Measurements from ENCODE around the gene CEP152.

DNA sequence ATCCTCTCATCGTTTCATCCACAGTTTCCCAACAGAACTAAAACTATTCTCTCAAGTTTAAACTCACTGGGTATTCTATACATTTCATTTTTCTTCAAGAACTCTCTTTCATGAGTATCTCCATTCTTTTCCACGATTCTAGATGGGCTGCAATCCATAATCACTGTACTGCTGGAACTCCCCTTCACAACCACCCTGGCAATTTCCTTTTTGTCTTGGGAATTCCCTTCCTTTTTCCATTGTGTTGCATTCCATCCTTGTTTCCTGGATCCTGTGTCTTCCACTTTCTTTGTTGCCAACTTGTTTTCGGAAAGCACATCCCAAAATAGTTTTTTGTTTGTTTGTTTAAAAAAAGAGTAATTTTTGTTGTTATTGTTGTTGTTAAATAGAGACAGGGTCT lies 98.3 kb downstream of the CEP152 start:
- TF ChIP-seq EP300 (IDR thresholded peaks at IDR 0.05; ENCODE audit: low read depth in 2 of 2, low read length in 2 of 2) (no peak), EP300 (CRISPR knock-in tag; IDR thresholded peaks at IDR 0.05; ENCODE audit: borderline replicate concordance) (no peak), HNRNPK (IDR thresholded peaks at IDR 0.05; ENCODE audit: low read depth, low read length, poor library complexity, severe bottlenecking) (no peak), POLR2A (IDR thresholded peaks at IDR 0.05; ENCODE audit: insufficient read depth in 1 of 2, low read depth in 2 of 2, low read length in 2 of 2) (no peak), GTF2F1 (IDR thresholded peaks at IDR 0.05; ENCODE audit: low read length) (no peak), FOXJ3 (CRISPR knock-in tag; IDR thresholded peaks at IDR 0.05; ENCODE audit: borderline replicate concordance) (no peak), SRF (IDR thresholded peaks at IDR 0.05; ENCODE audit: low read depth, low read length) (no peak), ZSCAN30 (CRISPR knock-in tag; IDR thresholded peaks at IDR 0.05) (no peak), NBN (conservative IDR thresholded peaks at IDR 0.05) (no peak)
- TF ChIP-seq, protein P1, sequence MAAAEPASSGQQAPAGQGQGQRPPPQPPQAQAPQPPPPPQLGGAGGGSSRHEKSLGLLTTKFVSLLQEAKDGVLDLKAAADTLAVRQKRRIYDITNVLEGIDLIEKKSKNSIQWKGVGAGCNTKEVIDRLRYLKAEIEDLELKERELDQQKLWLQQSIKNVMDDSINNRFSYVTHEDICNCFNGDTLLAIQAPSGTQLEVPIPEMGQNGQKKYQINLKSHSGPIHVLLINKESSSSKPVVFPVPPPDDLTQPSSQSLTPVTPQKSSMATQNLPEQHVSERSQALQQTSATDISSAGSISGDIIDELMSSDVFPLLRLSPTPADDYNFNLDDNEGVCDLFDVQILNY (CRISPR knock-in tag; conservative IDR thresholded peaks at IDR 0.05), result no peak
- TF ChIP-seq, protein P2, sequence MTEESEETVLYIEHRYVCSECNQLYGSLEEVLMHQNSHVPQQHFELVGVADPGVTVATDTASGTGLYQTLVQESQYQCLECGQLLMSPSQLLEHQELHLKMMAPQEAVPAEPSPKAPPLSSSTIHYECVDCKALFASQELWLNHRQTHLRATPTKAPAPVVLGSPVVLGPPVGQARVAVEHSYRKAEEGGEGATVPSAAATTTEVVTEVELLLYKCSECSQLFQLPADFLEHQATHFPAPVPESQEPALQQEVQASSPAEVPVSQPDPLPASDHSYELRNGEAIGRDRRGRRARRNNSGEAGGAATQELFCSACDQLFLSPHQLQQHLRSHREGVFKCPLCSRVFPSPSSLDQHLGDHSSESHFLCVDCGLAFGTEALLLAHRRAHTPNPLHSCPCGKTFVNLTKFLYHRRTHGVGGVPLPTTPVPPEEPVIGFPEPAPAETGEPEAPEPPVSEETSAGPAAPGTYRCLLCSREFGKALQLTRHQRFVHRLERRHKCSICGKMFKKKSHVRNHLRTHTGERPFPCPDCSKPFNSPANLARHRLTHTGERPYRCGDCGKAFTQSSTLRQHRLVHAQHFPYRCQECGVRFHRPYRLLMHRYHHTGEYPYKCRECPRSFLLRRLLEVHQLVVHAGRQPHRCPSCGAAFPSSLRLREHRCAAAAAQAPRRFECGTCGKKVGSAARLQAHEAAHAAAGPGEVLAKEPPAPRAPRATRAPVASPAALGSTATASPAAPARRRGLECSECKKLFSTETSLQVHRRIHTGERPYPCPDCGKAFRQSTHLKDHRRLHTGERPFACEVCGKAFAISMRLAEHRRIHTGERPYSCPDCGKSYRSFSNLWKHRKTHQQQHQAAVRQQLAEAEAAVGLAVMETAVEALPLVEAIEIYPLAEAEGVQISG (CRISPR knock-in tag; IDR thresholded peaks at IDR 0.05), result no peak
- TF ChIP-seq, protein P3, sequence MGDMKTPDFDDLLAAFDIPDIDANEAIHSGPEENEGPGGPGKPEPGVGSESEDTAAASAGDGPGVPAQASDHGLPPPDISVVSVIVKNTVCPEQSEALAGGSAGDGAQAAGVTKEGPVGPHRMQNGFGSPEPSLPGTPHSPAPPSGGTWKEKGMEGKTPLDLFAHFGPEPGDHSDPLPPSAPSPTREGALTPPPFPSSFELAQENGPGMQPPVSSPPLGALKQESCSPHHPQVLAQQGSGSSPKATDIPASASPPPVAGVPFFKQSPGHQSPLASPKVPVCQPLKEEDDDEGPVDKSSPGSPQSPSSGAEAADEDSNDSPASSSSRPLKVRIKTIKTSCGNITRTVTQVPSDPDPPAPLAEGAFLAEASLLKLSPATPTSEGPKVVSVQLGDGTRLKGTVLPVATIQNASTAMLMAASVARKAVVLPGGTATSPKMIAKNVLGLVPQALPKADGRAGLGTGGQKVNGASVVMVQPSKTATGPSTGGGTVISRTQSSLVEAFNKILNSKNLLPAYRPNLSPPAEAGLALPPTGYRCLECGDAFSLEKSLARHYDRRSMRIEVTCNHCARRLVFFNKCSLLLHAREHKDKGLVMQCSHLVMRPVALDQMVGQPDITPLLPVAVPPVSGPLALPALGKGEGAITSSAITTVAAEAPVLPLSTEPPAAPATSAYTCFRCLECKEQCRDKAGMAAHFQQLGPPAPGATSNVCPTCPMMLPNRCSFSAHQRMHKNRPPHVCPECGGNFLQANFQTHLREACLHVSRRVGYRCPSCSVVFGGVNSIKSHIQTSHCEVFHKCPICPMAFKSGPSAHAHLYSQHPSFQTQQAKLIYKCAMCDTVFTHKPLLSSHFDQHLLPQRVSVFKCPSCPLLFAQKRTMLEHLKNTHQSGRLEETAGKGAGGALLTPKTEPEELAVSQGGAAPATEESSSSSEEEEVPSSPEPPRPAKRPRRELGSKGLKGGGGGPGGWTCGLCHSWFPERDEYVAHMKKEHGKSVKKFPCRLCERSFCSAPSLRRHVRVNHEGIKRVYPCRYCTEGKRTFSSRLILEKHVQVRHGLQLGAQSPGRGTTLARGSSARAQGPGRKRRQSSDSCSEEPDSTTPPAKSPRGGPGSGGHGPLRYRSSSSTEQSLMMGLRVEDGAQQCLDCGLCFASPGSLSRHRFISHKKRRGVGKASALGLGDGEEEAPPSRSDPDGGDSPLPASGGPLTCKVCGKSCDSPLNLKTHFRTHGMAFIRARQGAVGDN (CRISPR knock-in tag; IDR thresholded peaks at IDR 0.05), result no peak
- TF ChIP-seq, protein P4, sequence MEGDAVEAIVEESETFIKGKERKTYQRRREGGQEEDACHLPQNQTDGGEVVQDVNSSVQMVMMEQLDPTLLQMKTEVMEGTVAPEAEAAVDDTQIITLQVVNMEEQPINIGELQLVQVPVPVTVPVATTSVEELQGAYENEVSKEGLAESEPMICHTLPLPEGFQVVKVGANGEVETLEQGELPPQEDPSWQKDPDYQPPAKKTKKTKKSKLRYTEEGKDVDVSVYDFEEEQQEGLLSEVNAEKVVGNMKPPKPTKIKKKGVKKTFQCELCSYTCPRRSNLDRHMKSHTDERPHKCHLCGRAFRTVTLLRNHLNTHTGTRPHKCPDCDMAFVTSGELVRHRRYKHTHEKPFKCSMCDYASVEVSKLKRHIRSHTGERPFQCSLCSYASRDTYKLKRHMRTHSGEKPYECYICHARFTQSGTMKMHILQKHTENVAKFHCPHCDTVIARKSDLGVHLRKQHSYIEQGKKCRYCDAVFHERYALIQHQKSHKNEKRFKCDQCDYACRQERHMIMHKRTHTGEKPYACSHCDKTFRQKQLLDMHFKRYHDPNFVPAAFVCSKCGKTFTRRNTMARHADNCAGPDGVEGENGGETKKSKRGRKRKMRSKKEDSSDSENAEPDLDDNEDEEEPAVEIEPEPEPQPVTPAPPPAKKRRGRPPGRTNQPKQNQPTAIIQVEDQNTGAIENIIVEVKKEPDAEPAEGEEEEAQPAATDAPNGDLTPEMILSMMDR (CRISPR knock-in tag; IDR thresholded peaks at IDR 0.05), result no peak
